PC-3 (cell line): Measurements from ENCODE around the gene DLGAP4.

ENCODE experiments used
- EZH2 ChIP-seq: fragments of 300-600 bp; sonication (generic); IDR thresholded peaks from one replicate; pipeline ENCODE4 v1.6.1; 2017; ENCODE audit warnings: antibody characterized with exemption, mild to moderate bottlenecking, low read length; ENCODE audit not compliant: unreplicated experiment
- EZH2phosphoT487 ChIP-seq: fragments of 300-600 bp; sonication (generic); IDR thresholded peaks from 2 replicates; pipeline ENCODE4 v1.6.1; 2018; ENCODE audit warnings: mild to moderate bottlenecking, antibody characterized with exemption, low read length, borderline replicate concordance
- TF ChIP-seq, protein P1 (sequence below): fragments of 300-600 bp; sonication (generic); conservative IDR thresholded peaks from 2 replicates; pipeline ENCODE4 v1.5.1; 2017; ENCODE audit warnings: antibody characterized with exemption, low read depth, mild to moderate bottlenecking, low read length

DNA sequence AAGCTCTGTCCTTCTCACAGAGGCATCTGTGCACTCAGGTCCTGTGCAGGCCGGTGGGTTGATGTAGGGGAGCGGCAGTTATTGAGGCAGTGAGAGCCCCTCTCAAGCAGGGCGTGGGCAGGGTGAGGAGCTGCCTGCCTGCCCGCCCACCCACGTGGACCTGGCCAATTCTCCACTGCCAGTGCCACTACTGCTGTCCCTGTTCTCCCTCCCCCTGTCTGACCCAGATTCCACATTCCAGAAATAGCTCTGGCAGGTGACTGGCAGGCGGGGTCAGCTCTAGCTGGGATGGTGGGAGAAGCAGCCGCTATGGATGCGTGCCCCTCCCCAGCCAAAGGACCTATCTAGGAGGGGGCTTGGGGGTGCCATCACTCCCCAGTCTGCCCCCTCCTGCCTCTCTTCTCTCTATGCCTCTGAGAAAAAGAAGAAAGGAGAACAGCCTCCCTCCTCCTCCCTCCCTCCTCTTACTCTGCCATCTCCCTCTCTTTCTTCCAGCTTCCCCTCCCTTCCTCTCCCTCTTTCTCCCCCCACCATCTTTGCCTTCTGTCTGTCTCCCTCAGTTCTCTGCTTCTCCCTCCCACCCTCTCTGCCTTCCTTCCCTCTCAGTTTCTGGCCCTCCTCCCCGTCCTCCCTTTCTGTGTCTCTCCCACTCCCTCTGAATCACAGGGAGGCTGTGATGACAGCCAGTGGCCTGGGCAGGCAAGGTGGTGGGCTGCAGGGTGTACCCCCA is 148.7 kb downstream of the DLGAP4 start:
- TF ChIP-seq, protein P1, sequence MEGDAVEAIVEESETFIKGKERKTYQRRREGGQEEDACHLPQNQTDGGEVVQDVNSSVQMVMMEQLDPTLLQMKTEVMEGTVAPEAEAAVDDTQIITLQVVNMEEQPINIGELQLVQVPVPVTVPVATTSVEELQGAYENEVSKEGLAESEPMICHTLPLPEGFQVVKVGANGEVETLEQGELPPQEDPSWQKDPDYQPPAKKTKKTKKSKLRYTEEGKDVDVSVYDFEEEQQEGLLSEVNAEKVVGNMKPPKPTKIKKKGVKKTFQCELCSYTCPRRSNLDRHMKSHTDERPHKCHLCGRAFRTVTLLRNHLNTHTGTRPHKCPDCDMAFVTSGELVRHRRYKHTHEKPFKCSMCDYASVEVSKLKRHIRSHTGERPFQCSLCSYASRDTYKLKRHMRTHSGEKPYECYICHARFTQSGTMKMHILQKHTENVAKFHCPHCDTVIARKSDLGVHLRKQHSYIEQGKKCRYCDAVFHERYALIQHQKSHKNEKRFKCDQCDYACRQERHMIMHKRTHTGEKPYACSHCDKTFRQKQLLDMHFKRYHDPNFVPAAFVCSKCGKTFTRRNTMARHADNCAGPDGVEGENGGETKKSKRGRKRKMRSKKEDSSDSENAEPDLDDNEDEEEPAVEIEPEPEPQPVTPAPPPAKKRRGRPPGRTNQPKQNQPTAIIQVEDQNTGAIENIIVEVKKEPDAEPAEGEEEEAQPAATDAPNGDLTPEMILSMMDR: no peak
- TF ChIP-seq EZH2 (no peak), EZH2phosphoT487 (no peak)
